Measurements from ENCODE around the gene GRK6.

GRCh38 chr5:177455036-177455660 lies 28.7 kb downstream of the GRK6 start:
- no peak for TF ChIP-seq EZH2 (IDR thresholded peaks at IDR 0.05; ENCODE audit: borderline replicate concordance, insufficient read depth, low read length, poor library complexity, severe bottlenecking)
- TF ChIP-seq POLR2AphosphoS5 (IDR thresholded peaks at IDR 0.05) = peak; percentile 69
- TF ChIP-seq CTCF (IDR thresholded peaks at IDR 0.05; ENCODE audit: poor library complexity, severe bottlenecking) = peak; percentile 89
- TF ChIP-seq RAD21 (conservative IDR thresholded peaks at IDR 0.05) = peak; percentile 62
- peak; percentile 31 for TF ChIP-seq EP300 (conservative IDR thresholded peaks at IDR 0.05; ENCODE audit: poor library complexity, severe bottlenecking)

All from neural cell (in vitro differentiated cells).